GM12872 (cell line): Measurements from ENCODE around the gene DEAF1.
A peak's percentile ranks its signal among the peaks of the same experiment; 100 is the strongest.

Source experiments
- TF ChIP-seq, protein P1 (sequence below): IDR thresholded peaks from 3 replicates; pipeline ENCODE4 v1.5.1; 2011; ENCODE audit warnings: low read depth, mild to moderate bottlenecking, low read length, moderate library complexity; ENCODE audit not compliant: insufficient read depth

DEAF1 gene

DNA sequence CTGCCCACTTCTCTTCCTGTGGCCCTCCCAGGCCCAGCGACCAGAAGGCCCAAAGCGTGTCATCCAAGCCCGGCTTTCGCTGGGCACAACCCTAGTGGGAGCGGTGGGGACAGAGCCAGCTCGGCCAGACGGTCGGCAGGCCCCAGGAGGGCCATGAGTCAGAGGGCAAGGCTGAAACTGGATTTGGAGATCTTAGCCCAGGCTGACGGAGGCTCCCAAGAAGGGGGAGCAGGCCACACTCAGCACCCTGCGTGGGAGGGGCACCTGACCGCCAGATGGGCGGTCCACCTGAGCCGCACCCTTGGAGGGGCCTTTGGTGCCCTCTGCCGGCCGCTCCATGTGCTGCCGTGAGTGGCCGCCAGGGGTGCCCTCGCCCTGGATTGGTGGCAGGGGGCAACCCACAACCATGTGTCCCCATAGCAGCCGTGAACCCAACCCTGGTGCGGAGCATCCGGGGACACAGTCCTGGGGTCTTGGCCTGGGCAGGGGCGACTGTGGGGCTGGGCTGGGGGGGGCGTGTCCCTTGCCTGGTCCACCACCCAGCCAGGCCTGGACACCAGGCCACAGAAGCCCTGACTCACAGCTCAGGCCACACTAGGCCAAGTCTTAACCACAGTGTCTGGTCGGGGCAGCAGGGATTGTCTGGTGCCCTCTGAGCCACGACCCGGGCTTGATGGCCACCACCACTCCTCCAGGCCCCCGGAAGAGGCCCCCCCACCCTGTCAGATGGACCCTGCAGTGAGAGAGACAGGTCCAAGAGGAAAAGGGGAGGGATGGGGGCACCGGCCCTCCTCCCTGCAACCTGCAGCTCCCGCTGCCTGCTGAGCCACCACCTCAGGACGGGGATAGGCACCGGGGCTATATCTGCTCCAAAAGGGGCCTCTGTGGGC, 33.1 kb upstream of the DEAF1 start:
- TF ChIP-seq, protein P1, sequence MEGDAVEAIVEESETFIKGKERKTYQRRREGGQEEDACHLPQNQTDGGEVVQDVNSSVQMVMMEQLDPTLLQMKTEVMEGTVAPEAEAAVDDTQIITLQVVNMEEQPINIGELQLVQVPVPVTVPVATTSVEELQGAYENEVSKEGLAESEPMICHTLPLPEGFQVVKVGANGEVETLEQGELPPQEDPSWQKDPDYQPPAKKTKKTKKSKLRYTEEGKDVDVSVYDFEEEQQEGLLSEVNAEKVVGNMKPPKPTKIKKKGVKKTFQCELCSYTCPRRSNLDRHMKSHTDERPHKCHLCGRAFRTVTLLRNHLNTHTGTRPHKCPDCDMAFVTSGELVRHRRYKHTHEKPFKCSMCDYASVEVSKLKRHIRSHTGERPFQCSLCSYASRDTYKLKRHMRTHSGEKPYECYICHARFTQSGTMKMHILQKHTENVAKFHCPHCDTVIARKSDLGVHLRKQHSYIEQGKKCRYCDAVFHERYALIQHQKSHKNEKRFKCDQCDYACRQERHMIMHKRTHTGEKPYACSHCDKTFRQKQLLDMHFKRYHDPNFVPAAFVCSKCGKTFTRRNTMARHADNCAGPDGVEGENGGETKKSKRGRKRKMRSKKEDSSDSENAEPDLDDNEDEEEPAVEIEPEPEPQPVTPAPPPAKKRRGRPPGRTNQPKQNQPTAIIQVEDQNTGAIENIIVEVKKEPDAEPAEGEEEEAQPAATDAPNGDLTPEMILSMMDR: peak; percentile 99

DNA sequence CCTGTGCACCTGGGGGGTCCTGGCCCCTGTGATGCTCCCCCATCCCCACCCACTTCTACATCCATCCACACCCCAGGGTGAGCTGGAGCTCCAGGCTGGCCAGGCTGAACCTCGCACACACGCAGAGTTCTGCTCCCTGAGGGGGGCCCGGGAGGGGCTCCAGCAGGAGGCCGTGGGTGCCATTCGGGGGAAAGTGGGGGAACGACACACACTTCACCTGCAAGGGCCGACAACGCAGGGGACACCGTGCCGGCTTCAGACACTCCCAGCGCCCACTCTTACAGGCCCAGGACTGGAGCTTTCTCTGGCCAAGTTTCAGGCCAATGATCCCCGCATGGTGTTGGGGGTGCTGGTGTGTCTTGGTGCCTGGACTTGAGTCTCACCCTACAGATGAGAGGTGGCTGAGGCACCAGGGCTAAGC, 32.3 kb upstream of the DEAF1 start:
- TF ChIP-seq, protein P1: no peak

DNA sequence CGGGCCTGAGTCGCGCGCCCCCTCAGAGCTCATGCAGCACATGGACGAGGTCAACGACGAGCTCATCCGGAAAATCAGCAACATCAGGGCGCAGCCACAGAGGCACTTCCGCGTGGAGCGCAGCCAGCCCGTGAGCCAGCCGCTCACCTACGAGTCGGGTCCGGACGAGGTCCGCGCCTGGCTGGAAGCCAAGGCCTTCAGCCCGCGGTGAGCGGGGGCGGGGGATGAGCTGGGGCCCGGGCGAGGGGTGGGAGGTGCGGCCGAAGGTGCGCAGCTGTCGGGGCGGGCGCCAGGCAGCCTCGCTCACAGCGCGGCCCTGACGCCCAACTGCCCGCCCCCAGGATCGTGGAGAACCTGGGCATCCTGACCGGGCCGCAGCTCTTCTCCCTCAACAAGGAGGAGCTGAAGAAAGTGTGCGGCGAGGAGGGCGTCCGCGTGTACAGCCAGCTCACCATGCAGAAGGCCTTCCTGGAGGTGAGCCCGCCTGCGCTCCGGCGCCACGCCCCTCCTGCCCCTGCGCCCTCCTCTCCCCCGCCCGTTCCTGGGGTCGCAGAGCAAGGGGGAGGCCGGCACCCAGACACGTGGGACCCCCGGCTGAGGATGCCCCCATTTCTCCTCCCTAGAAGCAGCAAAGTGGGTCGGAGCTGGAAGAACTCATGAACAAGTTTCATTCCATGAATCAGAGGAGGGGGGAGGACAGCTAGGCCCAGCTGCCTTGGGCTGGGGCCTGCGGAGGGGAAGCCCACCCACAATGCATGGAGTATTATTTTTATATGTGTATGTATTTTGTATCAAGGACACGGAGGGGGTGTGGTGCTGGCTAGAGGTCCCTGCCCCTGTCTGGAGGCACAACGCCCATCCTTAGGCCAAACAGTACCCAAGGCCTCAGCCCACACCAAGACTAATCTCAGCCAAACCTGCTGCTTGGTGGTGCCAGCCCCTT, 31.5 kb upstream of the DEAF1 start:
- TF ChIP-seq, protein P1: no peak

DNA sequence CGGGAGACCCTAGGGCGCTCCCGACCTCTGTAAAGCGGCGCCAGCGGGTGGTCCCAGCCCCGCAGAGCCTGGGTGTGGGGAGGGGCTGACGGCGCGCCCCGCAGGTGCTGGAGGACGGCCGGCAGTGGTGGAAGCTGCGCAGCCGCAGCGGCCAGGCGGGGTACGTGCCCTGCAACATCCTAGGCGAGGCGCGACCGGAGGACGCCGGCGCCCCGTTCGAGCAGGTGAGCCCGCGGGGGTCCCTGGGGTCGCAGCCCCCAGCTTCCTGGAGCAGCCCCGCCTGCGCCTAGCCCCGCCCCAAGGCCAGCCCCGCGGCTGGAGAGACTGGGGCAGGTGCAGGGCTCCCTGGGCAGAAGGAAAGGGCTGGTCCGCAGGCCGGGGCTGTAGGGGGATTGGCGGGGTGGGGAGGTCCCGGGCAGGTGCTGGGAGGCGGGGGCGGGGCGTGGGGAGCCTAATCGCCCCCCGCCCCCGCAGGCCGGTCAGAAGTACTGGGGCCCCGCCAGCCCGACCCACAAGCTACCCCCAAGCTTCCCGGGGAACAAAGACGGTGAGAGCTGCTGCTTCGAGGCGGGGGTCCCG, 30.7 kb upstream of the DEAF1 start:
- TF ChIP-seq, protein P1: no peak

DNA sequence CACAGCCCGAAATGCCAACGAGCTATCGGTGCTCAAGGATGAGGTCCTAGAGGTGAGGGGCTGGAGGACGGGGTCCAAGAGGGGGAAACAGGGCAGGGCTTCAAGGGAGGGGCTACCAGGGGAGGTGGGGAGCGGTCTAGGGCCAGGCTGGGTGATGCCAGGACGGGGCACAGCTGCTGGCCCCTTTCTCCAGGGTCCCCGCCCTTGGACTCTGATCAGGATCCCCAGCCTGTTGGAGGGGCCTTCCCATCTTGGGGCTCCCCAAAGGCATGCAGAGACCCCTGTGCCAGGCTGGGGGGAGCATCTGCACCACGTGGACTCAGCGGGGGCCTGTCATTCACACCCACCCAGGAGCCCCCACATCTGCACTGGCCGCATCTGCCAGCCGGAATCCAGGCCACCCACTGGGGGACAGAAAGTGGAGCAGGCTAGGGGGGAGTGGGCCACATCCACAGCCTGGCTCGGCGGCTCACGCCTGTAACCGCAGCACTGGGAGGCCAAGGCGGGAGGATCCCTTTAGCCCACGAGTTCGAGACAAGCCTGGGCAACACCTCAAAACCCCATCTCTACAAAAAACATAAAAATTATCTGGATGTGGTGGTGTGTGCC, 29.9 kb upstream of the DEAF1 start:
- TF ChIP-seq, protein P1: no peak

DNA sequence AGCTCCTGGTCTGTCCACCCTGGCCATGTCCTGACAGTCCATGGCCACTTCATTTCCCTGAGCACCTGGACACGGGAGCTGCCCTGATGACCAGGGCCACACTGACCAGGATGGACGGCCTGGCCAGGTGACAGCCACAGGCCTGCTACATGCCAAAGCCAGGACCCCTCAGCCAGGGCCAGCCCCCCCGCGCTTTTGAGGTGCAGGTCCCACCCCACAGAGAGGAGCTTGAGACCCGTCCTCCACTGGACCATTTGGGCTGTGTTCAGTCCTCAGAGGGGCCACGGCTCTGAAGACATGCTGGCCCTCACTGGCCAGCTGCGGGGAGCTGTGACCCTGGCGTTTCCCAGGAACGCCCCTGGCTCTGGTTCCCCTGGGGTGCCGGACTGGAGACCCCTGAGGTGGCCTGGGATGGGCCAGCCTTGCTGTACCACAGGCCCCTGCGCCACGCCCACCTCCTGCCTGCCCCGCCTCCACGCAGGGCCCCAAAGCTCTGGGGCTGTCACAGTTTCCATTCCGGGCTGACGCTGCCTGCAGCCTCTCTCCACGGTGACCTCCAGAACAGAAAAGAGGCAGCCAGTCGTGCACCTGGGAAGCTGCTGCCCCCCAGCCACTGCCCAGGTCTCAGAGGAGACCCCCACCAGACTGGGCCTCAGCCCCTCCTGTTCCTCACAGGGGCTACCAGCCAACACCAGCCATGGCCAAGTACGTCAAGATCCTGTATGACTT, 29.2 kb upstream of the DEAF1 start:
- TF ChIP-seq, protein P1: no peak
